Activated T-helper 9 cell treated with anti-CD3 and anti-CD28 coated beads, Interleukin-2, amount 50 U/mL, for 16 hours (primary cell): ENCODE data around the gene ADM.

Experiments
- DNase-seq: peaks from one replicate; pipeline ENCODE4 v3.0.0-alpha.2; 2020; ENCODE audit warnings: low read depth

ADM gene

DNA sequence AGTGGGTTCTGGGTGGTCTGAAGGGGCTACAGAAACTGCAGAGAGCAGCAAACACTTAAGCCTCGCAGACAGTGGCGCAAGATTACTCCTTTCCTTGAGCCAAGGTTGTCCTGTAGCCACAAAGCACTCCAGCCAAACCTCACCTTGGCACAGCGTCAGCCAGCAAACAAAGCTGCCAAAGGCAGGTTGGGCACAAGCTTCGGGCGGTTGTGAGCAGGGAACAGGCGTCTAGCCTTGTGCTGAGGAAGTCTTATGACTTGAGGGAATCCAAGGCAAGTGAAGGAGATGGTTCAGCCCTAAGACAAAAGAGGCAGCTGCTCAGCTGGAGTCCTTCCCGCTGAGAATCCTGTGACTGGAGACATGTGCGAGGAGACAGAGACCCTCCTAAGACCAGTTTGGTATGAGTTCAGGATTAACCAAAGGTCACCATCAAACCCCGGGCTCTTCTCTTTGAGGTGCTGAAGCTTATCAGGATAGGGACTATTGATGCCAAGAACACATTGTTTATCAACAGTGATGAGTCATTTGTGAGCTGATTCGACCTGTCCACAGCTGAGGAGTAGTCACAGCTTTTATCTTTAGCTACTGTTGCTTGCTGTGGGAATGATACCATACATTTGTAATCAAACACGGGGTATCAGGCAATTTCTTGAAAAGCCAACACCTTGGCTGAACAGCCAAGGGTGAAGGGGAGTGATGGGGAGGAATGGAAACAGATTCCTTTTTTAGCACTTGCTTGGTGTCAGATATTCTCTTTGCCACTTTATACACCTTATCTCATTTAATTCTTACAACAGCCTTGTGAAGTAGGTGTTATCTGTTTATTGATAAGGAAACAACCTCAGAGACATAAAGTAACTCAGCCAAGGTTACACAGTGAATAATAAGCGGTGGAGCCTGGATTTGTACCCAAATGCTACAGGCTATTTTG is 4.6 kb downstream of the ADM start:
- no peak for DNase-seq

DNA sequence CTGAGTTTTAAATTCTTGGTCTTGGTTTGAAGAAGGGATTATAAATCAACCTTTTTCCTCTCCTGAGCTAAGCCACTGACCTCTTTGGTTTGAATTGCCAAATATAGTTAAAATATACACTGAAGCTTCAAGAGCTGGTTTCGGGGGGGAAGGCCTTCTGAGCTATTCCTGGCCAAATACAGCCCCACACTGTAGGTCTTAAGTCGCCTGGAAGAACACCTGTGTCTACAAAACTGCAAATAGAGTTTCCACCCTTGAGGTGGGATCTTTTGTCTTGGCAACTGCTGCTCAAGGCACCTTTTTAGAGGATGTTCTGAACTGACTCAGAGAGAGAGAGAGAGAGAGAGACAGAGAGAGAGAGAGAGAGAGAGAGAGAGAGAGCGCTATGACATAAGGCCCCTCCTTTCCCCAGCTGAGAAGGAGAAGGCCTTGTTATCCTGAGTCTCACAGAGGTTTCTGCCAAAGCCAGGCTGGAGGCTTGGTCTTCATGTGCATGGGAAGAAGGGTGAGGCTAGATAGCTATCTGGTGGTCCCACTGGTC is 5.5 kb downstream of the ADM start:
- no peak for DNase-seq

DNA sequence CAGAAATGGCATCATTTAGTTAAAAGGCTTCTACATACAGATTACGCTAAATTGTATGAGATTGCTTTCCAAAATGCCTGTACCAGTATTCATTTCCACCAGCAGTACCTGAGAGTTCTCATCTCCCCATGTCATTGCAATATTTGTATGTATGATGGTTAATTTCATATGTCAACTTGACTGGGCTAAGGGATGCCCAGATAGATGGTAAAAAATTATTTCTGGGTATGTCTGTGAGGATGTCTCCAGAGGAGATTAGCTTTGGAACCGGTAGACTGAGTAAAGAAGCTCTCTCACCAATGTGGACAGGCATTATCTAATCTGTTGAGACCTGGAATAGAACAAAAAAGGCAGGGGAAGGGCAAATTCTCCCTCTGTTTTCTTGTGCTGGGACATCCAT is 6.9 kb downstream of the ADM start:
- DNase-seq: no peak

DNA sequence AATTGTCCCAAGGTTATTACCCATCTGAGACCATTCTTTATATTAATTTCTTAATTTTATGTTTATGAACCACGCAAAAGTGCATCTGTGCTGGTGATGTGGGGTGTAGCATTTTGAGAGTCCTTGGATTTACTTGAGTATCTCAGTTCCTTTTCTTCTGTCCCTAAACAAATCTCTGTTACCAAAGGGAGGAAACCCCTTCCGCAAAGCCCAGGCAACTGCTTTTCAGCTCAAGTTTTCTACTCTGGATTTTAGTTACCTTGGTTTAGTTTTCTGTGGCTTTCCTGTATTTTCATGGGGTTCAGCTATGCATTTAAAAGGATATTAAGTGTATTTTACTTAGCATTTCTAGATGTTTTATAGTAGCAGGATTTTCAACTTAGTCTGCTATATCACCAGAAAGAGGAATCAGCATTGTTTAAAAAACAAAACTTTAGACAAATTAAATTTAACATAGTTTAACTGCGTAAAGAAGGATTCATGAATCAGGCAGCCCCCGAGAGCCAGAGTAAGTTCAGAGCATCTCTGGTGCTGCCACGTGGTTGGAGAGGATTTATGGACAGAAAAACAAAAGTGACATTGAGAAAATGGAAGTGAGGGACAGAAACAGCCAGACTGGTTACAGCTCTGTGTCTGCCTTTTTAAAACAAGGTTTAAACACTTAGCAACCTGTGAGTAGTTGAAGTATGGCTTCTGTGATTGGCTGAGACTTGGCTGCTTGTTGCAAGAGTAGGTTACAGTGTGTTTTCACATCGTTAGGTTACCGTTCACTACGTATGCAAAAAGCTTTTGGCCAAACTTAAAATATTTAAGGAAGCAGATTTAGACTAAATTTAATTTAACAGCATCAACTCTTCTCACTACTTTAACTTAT is 9.6 kb downstream of the ADM start:
- DNase-seq: no peak

DNA sequence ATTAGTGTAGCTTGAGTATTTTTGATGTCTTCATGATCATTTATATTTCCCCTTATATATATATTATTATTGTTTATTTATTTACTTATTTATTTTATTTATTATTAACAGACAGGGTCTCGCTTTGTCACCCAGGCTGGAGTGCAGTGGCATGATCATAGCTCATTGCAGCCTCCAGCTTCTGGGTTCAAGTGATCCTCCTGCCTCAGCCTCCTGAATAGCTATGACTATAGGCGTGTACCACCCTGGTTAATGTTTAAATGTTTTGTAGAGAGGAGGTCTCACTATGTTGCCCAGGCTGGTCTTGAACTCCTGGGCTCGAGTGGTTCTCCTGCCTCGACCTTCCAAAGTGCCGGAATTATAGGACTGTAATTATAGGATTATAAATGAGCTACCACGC is 10.2 kb downstream of the ADM start:
- no peak for DNase-seq

DNA sequence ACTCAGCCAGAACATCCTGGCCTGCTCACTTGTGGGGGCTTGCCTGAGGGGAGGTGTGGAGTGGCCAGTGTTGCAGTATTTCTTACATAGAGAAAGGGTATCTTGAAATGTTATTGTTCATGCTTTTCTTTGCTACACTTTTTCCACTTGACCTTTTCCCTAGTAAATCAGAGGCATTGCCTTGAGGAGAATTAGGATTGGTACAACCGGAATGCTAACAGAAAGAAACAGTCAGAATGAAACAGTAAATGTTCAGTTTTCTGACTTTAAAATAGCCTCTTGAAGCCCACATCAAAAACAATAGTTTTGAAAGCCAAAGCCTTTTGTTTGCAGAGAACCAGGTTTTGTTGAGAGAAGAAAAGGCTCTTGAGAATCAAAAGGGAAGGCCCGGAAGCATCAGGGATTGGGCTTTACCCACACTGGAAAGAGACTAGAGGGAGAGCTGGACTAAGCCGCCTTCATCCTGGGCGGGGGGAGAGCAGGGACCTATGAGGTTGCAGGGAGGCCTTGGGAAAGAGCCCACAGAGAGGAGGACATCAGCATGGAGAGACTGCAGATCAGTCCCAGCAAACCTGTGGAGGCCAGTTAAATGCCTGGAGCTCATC is 12.4 kb downstream of the ADM start:
- DNase-seq: no peak

DNA sequence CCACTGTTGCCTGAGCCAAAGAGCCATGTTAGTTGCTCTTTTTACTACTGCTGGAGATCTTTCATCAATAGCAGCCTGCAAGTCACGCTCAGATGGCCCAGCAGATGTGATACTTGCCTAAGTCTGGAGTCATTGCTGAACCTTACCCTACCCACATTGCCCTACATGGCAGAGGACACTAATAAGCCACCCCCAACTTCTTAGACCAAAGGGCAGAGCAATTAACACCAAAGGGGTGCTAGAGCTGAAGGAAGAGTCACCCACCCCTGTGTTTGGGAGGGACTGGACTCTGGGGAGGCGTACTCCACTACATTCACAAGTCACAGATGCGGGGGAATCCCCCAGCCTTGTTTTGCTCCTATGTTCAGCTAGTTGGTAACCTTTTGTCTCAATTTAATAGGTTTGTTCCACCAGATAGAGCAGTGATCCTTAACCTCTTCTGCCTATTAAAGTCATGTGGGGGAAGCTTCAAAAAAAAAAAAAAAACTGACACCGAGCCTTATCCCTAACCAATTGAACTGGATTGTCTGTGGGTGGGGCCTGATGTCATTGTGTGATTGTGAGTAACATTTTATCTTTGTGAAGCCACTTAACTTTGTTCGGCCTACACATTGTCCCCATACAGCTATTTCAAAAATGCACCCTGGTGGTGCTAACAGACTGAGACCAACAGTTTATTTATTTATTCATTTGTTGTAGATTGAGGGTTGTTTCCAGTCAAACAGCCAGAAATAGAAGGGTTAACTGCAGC is 13.1 kb downstream of the ADM start:
- no peak for DNase-seq

DNA sequence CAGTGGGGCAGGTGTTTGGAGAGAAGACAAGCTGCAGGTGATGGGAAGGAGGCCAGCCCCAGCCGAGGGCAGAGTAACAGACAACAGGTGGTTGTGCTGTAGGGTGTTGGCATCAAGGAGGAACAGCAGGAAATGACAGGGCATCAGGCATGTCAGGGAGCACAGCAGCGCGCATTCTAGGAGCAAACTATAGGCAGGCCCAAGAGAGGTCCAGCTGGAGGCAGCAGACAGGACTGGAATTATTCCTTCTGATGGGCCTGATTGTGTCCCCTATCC is 13.6 kb downstream of the ADM start:
- no peak for DNase-seq

DNA sequence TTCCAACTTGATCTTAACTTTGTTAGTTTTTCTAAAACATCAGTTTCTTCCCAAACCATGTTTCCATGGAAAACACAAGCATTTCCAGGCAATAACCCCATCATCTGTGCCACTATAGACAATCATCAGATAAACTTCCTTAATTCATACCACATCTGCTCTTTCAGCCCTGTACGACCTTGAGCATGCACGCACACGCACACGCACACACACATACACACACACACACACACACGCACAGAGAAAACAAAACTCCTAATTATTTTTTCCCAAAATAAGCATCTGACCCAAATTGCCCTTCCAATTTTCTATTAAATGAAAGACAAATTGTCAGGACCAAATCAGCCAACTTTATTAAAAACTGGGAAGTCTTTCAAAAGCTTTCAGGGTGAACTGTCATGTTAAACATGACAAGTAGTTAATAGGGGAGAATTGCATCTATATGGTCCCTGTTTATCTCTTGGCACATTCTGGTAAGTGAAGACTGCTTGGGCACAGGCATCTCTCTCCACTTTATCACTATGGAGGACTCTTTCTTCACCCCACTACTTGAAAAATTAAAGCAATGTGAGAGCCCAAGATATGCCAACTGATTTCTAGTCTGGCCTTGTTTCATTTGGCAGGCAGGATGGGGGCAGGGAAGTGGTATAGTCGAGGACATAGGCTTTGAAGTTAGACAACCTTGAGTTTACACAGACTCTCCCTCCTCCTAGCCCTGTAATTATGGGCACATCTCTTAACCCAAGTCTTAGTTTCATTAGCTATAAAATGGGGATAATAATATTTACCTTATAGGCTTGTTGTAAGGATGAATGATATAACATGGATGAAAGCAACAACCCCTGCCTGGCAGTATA is 15.1 kb downstream of the ADM start:
- DNase-seq: no peak

DNA sequence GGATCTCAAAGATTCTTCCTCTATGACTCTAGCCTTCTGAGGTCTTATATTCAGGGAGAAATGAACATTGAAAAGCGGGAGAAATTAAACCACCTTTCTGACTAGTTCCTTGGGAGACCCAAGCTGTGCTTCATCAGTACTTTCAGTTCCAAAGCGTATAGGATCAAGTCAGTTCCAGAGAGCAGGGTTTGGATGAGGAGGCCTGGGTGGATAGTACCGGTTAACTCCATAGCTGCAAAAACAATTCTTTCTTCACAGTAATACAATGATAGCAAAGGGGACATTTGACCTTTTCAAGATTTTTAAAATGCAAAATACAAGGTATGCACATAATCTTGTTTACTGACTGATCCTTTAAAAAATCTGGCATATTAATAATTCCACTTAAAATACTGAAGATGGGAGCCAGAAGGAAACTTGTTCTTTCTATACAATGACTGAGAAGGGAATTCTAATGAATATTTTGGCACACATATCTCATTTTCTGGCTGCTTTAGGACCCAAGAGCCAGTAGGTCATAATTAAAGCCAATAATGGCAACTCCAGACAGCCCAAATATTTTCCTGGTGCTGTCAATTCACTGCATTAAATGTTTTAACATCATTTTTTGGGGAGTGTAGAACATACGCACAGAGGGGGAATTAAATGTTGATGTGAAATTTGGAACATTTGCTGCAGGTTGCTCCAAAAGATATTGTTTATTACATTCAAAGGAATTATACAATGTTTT is 16.0 kb downstream of the ADM start:
- no peak for DNase-seq

DNA sequence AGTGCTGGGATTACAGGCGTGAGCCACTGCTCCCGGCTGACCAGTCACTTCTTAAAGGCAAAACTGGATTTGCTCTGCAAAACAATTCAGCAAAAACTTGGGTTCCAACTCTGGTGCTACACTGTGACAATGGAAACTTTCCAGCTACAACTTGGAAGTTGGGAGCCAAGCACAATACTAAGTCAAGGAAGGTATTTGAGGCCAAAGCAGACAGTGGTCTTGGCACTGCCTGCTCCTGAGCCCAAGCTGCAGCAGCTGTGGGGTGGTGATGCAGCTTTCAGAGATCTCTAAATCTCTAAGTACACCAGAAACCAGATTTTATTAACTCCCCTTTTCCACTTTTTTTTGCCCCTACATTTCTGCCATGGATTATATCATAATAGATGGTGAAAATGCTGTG is 17.5 kb downstream of the ADM start:
- DNase-seq: no peak

DNA sequence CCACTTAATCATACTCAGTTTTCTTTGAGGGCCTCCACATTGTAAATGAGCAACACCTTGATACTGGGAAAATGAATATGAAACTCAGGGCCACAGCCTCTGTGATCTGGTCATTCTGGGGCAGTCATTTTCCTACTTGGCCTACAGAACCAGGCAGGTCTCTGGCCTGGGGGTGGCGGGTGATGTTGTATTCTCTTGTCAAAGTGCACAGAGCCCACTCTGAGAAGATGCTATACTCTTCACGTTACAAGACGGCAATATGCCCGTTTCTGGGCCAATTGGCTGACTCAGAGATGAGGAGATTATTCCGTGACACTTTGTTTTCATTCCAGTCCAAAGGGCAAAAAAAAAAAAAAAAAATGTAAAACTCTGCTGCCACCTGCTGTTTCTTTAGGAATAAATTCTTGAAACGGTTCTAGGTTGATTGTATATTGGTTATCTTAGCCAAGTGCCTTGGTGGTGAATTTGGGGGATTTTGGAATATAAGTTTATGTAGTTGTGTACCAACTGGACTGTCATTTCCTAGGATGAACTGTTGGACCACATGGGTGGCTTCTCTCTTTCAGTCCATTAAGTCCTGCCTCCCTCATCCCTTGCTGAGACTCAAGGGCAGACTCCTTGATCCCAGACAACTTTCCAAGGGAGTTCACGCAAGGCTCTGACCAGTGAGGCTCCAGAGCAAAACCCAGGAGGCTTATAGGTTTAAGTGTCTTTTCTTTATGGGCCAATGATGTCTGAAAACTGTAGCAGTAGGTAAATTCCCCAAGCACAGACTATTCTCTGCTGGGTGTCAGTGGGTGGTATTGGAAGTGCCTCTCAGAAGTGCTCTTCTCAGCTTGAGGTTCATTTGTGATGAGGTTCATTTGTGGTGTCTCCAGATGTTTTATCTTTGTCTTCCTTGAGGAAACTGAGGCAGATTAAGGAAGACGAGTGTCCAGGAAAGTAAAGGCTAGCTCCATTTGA is 18.2 kb downstream of the ADM start:
- DNase-seq: peak; percentile 33

DNA sequence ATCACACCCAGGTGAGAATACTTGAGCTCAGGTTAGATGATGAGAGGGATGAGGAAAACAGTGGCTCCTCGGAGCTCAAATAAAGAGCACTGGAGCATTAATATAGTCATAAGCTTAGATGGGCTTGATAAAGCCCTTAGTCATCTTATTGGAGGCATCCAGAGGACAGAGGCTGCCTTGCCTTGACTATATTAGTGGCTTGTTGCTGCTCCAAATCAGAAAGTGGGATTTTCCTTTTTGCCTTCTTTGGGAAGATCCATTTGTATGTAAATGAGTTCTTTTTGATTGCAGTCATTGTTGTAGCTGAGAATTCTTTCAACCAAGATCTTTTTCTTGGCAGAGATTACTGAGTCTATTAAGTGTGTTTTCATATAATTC is 18.9 kb downstream of the ADM start:
- no peak for DNase-seq

DNA sequence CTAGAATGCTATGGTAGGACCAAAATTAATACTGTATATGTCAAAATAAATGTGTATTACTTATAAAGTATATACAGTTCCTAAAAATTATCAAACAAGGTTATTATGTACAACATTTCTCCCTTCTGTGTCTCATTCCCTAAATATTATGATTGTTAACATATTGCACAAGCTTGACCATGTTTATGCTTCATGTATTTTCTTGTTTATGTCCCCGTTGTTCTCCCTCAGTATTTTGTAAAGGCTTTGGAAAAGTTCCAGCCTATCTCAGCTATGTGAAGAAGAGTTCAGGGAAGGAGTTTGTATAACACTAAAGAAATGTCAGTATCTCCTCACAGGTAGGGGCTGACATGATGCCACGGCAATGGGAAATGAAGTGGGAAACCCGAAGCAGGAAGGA is 19.6 kb downstream of the ADM start:
- DNase-seq: no peak

DNA sequence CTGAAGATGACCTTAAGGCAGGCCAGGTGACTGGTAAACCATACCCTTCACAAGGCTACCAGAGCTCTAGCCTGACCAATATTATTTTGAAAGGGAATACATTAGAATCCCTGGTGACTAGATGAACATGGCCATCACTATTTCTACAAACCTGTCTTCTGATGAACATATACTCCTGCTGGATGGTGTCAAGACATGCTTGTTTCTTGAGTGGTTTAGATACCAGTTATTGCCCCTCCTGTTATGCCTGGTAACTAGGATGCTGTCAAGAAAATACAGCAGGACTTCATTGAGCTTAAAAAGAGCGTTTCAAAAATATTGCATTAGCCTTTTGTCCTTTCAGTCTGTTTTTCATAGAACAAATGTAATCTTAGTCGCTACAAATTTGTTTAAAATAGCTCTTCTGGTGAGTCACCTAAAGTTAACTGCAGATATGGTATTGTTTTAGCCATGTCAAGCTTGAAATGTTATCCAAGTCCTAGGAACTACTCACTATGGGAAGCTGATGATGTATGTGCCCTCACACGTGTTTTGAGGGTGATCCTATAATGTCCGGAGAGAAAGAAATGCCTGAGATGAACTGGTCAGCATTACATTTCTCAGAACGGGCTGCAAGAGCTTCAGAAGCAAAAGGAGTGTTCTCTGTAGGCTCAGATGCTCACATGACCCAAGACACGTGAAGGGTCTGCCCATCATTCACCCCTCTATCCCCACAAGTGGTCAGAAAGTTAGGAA is 20.6 kb downstream of the ADM start:
- DNase-seq: no peak

DNA sequence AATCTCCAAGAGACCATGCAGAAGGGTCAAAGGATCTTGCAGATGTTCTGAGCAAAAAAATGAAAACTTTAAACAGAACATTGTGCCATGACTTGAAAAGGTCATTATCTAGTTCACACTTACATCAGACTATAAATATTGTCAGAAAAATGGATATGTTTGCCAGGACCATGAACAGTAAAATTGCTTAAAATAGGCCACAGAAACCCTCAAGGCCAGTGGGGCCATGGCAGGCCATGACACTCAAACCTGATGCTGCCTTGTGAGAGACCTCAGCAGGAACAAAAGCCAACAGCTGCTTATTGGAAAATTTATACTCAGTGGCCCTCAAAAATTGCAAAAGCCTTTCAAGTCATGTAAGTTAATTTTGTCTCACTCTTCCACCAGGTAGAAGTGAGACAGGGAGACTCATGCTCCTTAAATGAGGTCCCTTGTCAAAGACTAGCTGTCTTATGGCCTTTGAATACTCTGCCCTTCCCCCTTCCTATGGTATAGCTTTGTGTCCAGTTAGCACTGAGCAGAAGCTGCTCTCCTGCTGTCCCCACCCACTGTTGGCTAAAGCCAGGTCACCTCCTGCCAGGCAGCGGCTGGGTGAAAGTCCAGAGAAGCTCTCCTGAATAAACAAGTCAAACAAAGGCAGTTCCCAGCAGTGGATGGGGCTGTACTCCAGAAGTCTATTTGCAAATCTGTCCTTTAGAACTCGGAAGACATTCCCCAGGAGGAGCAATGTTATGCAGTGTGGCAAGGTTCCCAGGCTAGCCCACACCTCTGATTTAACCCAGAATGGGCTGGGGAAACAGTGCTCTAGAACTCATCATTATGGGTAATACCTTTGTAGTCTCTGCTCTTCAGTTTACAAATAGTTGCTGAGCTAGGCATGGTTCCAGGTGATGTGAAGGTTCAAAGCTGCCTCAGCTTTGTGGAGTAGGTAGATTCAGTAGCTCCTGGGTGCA is 21.4 kb downstream of the ADM start:
- DNase-seq: no peak

DNA sequence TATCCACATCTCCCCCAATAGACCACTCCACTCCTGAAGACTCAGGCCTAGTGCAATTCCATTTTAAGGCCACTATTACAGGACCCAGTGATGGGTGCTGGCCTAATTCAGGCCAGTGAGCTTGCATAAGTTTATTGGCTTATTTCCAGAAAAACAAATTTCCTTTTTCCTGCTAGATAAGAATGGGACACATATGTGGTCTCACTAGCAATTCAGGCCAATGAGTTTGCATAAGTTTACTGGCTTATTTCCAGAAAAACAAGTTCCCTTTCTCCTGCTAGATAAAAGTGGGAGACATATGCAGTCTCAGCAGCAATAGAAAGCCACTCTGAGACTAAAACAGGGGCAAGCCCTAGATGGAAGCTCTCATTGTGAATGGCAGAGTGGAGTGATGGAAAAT is 22.4 kb downstream of the ADM start:
- DNase-seq: no peak
